Upper lobe of left lung (tissue), 6 donors: ENCODE results near the gene FOXO6. TPM values are rescaled to one million over a fixed set of nuclear protein-coding genes. Genes with fewer than 3 reads are reported as not detected.

Experiments used
- ATAC-seq, 2 donors: fragments of 200-7000 bp; cut with Tn5 transposase; one replicate each; pipeline ENCODE4 v1.9.1; 2022; ENCODE audit warnings: mild to moderate bottlenecking in 2 of 2, moderate library complexity in 2 of 2; ENCODE audit not compliant: low FRiP score in 2 of 2
- DNase-seq, 2 donors: peaks; one replicate each; pipeline ENCODE4 v3.0.0-alpha.2; 2019 to 2020
- H3K27ac ChIP-seq, 4 donors: fragments of 200-600 bp; sonication (generic); one replicate each; pipeline ENCODE4 v1.5.1; 2016 to 2019
- H3K27me3 ChIP-seq, 4 donors: fragments of 200-600 bp; sonication (generic); one replicate each; pipeline ENCODE4 v1.5.1; 2017 to 2019
- H3K36me3 ChIP-seq, 4 donors: fragments of 200-600 bp; sonication (generic); one replicate each; pipeline ENCODE4 v1.5.1; 2016 to 2019
- H3K4me1 ChIP-seq, 4 donors: fragments of 200-600 bp; sonication (generic); one replicate each; pipeline ENCODE4 v1.5.1; 2018 to 2019
- H3K4me3 ChIP-seq, 4 donors: fragments of 200-600 bp; sonication (generic); one replicate each; pipeline ENCODE4 v1.5.1; 2017 to 2019; ENCODE audit warnings: mild to moderate bottlenecking in 2 of 4, moderate library complexity in 1 of 4
- H3K9me3 ChIP-seq, 4 donors: fragments of 200-600 bp; sonication (generic); one replicate each; pipeline ENCODE4 v1.5.1; 2018 to 2019
- EP300 ChIP-seq, 4 donors: sonication (generic); formaldehyde crosslinking; IDR thresholded peaks; one replicate each; pipeline ENCODE4 v1.5.1; 2017; ENCODE audit warnings: antibody characterized with exemption in 4 of 4, control low read depth in 2 of 4
- POLR2A ChIP-seq, 4 donors: fragments of 450-650 bp; IDR thresholded peaks; one replicate each; pipeline ENCODE4 v1.5.1; 2016 to 2017; ENCODE audit warnings: antibody characterized with exemption in 4 of 4, mild to moderate bottlenecking in 2 of 4
- POLR2AphosphoS5 ChIP-seq, 2 donors: sonication (generic); formaldehyde crosslinking; IDR thresholded peaks; one replicate each; pipeline ENCODE4 v1.5.1; 2017; ENCODE audit warnings: antibody characterized with exemption in 2 of 2
- WGBS, 2 donors: methylation state at CpG; one replicate each; pipeline ENCODE4 v1.1.5; 2017 to 2018; 5-methylcytosine and 5-hydroxymethylcytosine counted together
- total RNA-seq, 6 donors: library from RNA; depleted of rRNA in 4 of 6; stranded (reverse); fragments of >200 nt in 4 of 6; gene quantifications; one replicate each; pipeline versions ENCODE4 v1.1.0 to v1.2.1, GENCODE V29; 2016 to 2021
- TF ChIP-seq, protein P1 (sequence below), 6 experiments: fragments of 450-650 bp in 4 of 6; fragments of 200-600 bp in 2 of 6; sonication (generic) in 2 of 6; IDR thresholded peaks; one replicate each; pipeline ENCODE4 v1.5.1; 2016 to 2019; ENCODE audit warnings: antibody characterized with exemption in 6 of 6
- donor health status: DM: no; HTN: no; CAD: no; lungs with moderate emphysema.
- donor health status: DM: no; HTN: yes; CAD: no; lungs with severe emphysema.

The FOXO6 gene
- total RNA-seq, 6 donors from 2014 or later = 0.31 to 1.2 (median 0.79) TPM

DNA sequence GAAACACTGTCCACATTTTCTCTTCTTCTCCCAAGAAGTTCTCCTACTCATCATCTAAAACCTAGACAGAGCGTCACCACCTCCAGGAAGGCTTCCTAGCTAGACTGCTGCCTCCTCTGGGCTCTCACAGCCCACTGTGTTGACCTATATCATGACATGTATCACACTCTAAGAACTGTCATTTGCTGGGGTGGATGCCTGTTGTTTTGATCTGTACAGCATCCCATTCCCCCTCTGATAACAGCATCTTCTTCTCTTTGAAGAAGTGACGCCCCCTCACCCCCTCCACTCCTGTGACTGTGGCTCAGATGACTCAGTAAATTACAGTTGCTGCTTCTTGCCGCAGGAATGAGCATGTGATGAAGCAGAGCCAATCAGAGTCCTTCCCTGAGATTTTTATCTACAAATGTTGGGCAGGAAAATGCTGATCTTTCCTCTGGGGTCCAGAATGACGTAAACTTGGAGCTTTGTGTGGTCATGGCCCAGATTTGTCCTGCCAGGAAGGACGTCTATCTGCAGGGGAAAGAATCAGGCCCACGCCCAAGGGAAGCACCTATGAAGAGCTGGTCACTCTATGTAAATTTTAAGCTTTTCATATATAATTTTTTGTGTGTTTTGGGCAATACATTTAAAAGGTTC, 28.0 kb upstream of the FOXO6 start:
- H3K27me3 ChIP-seq = no peaks in the 10 kb centered on the region
- H3K4me3 ChIP-seq = no peak overlapping the region
- 50 to 59% methylated on average over 6 of the region's 6 CpGs for WGBS, 2 donors
- no peak overlapping the region for H3K27ac ChIP-seq
- no peaks in the 10 kb centered on the region for H3K4me1 ChIP-seq
- ATAC-seq (no peak), DNase-seq (no peak)
- no peaks in the 10 kb centered on the region for H3K36me3 ChIP-seq
- TF ChIP-seq POLR2AphosphoS5 (IDR thresholded peaks at IDR 0.05) = no peak
- TF ChIP-seq, protein P1, sequence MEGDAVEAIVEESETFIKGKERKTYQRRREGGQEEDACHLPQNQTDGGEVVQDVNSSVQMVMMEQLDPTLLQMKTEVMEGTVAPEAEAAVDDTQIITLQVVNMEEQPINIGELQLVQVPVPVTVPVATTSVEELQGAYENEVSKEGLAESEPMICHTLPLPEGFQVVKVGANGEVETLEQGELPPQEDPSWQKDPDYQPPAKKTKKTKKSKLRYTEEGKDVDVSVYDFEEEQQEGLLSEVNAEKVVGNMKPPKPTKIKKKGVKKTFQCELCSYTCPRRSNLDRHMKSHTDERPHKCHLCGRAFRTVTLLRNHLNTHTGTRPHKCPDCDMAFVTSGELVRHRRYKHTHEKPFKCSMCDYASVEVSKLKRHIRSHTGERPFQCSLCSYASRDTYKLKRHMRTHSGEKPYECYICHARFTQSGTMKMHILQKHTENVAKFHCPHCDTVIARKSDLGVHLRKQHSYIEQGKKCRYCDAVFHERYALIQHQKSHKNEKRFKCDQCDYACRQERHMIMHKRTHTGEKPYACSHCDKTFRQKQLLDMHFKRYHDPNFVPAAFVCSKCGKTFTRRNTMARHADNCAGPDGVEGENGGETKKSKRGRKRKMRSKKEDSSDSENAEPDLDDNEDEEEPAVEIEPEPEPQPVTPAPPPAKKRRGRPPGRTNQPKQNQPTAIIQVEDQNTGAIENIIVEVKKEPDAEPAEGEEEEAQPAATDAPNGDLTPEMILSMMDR (IDR thresholded peaks at IDR 0.05) = no peak
- TF ChIP-seq EP300 (IDR thresholded peaks at IDR 0.05) = no peak
- no peak for TF ChIP-seq POLR2A (IDR thresholded peaks at IDR 0.05)
- no peaks in the 10 kb centered on the region for H3K9me3 ChIP-seq

DNA sequence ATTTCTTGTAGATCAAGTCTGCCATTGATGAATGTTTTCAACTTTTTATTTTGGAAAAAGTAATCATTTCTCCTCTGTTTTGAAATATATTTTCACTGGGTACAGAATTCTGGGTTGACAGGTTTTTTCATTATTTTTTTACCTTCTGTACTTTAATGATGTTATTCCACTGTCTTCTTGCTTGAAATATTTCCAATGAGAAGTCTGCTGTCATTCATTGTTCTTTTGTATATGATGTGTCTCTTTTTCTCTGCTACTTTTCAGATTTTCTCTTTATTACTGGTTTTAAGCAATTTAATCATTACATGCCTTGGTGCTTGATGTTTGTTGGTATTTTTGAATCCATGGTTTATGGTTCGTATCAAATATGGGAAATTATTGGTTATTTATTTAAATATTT, 22.4 kb upstream of the FOXO6 start:
- Histone ChIP-seq H3K27me3 (no peaks in the 10 kb centered on the region), H3K9me3 (peaks cover 0 to 10% (median 3%) of the 10 kb centered on the region in 4 donors), H3K27ac (no peak overlapping the region), H3K4me1 (peaks cover 0 to 3% (median 0%) of the 10 kb centered on the region in 4 donors), H3K36me3 (no peaks in the 10 kb centered on the region), H3K4me3 (no peak overlapping the region)
- ATAC-seq = no peak
- WGBS, 2 donors = 94 to 95% methylated on average over 1 of the region's 1 CpG
- TF ChIP-seq, protein P1 (IDR thresholded peaks at IDR 0.05) = no peak
- no peak for TF ChIP-seq POLR2A (IDR thresholded peaks at IDR 0.05)
- no peak for TF ChIP-seq EP300 (IDR thresholded peaks at IDR 0.05)
- TF ChIP-seq POLR2AphosphoS5 (IDR thresholded peaks at IDR 0.05) = no peak
- no peak for DNase-seq

DNA sequence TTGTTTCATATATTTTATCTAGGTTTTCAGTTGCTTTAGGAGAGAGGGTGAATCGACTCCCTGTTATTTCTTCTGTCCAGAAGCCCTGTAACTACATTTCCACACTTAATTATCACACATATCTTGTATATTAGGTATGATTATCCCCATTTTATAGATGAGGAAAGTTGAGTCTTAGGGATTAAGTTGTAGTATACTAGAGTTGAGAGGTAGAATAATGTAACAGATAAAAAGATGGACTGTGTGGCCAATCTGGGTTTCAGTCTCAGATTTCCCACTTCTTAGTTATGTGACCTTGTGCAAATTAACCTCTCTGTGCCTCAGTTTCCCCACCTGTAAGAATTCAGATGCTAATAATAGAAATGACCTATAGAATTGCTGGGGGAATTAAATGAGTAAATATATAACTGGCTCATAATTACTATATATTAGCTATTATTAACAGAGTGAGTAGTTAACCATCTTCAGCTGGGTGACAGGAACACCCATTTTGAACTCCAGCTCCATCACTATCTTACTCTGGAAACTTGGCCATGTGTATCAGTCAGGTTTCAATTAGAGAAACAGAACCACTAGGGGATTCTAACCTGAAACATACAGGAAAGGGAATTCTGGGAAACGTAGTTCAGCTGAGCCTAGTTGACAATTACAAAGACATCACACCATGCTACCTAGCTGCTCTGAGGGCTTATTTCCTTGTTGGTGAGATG, 20.4 kb upstream of the FOXO6 start:
- H3K27me3 ChIP-seq = no peaks in the 10 kb centered on the region
- ATAC-seq = no peak
- WGBS, 2 donors = 77 to 89% methylated on average over 2 of the region's 2 CpGs
- DNase-seq = no peak
- peaks cover 0 to 3% (median 0%) of the 10 kb centered on the region in 4 donors for H3K4me1 ChIP-seq
- no peak overlapping the region for H3K4me3 ChIP-seq
- TF ChIP-seq POLR2AphosphoS5 (IDR thresholded peaks at IDR 0.05) (no peak), EP300 (IDR thresholded peaks at IDR 0.05) (no peak), POLR2A (IDR thresholded peaks at IDR 0.05) (no peak)
- TF ChIP-seq, protein P1 (IDR thresholded peaks at IDR 0.05) = no peak
- peaks cover 0 to 10% (median 3%) of the 10 kb centered on the region in 4 donors for H3K9me3 ChIP-seq
- no peaks in the 10 kb centered on the region for H3K36me3 ChIP-seq
- no peak overlapping the region for H3K27ac ChIP-seq

DNA sequence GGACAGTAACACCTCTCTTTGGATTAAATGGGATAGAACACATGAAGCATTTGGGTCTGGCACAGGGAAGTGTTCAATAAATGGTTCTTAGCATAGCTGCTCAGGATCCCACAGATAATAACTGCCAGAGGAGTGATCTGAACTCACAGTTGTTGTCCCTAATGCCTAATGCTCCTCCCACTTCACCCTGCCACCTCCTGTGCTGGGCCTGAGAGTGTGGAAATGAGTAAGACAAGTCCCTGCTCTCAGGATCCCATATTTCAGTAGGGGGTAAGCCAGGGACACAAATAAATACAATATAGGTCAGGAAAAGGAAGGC, 19.9 kb upstream of the FOXO6 start:
- Histone ChIP-seq H3K9me3 (peaks cover 0 to 10% (median 3%) of the 10 kb centered on the region in 4 donors), H3K36me3 (no peaks in the 10 kb centered on the region), H3K27me3 (no peaks in the 10 kb centered on the region), H3K4me1 (peaks cover 0 to 3% (median 0%) of the 10 kb centered on the region in 4 donors), H3K4me3 (no peak overlapping the region), H3K27ac (no peak overlapping the region)
- ATAC-seq = no peak
- DNase-seq = no peak
- TF ChIP-seq POLR2A (IDR thresholded peaks at IDR 0.05) = no peak
- no peak for TF ChIP-seq POLR2AphosphoS5 (IDR thresholded peaks at IDR 0.05)
- TF ChIP-seq, protein P1 (IDR thresholded peaks at IDR 0.05) = no peak
- no peak for TF ChIP-seq EP300 (IDR thresholded peaks at IDR 0.05)
